DND-41 (cell line): ENCODE measurements around the gene SAMMSON.

Source experiments
- ATAC-seq: fragments of 200-7000 bp; cut with Tn5 transposase; 3 replicates; pipeline ENCODE4 v1.9.1; 2021; ENCODE audit warnings: low read depth; ENCODE audit not compliant: insufficient read depth
- DNase-seq: peaks from one replicate; pipeline ENCODE4 v3.0.0-alpha.2; 2020
- H2AFZ ChIP-seq: 2 replicates; pipeline ENCODE4 v1.6.0; 2012; ENCODE audit warnings: low read depth, low read length
- H3K27ac ChIP-seq: 2 replicates; pipeline ENCODE4 v1.5.1; 2012; ENCODE audit warnings: low read length, inconsistent platforms
- H3K27me3 ChIP-seq: fragments of 200-600 bp; sonication (generic); 2 replicates; pipeline ENCODE4 v1.6.0; 2012; ENCODE audit warnings: low read length, mild to moderate bottlenecking, inconsistent platforms; ENCODE audit not compliant: insufficient read depth, poor library complexity
- H3K36me3 ChIP-seq: 2 replicates; pipeline ENCODE4 v1.5.1; 2012; ENCODE audit warnings: low read length, inconsistent platforms; ENCODE audit not compliant: insufficient read depth
- H3K4me1 ChIP-seq: 2 replicates; pipeline ENCODE4 v1.5.1; 2012; ENCODE audit warnings: mild to moderate bottlenecking, low read length; ENCODE audit not compliant: insufficient read depth
- H3K4me2 ChIP-seq: 2 replicates; pipeline ENCODE4 v1.6.0; 2012; ENCODE audit warnings: mild to moderate bottlenecking, moderate library complexity, low read length, inconsistent platforms; ENCODE audit not compliant: insufficient read depth
- H3K4me3 ChIP-seq, 2 experiments: fragments of 200-600 bp in 1 of 2; shearing (Covaris generic) in 1 of 2; 2 replicates each; pipeline ENCODE4 v1.5.1; 2012 to 2016; ENCODE audit warnings: inconsistent platforms in 2 of 2, low read length in 2 of 2, mild to moderate bottlenecking in 2 of 2, low read depth in 1 of 2, moderate library complexity in 1 of 2
- H3K79me2 ChIP-seq: 2 replicates; pipeline ENCODE4 v1.6.0; 2012; ENCODE audit warnings: low read length, inconsistent platforms; ENCODE audit not compliant: insufficient read depth
- H3K9ac ChIP-seq: 2 replicates; pipeline ENCODE4 v1.6.0; 2012; ENCODE audit warnings: low read depth, mild to moderate bottlenecking, inconsistent platforms, low read length, moderate library complexity
- H3K9me3 ChIP-seq: 2 replicates; pipeline ENCODE4 v1.5.1; 2012; ENCODE audit warnings: low read length, moderate library complexity, mild to moderate bottlenecking, inconsistent platforms; ENCODE audit not compliant: insufficient read depth, severe bottlenecking
- H4K20me1 ChIP-seq: 2 replicates; pipeline ENCODE4 v1.6.0; 2012; ENCODE audit warnings: low read length; ENCODE audit not compliant: insufficient read depth
- EZH2 ChIP-seq: IDR thresholded peaks from 3 replicates; pipeline ENCODE4 v1.6.1; 2012; ENCODE audit warnings: borderline replicate concordance, low read depth, mild to moderate bottlenecking, moderate library complexity, low read length, inconsistent platforms; ENCODE audit not compliant: severe bottlenecking
- TF ChIP-seq, protein P1 (sequence below): IDR thresholded peaks from 2 replicates; pipeline ENCODE4 v1.5.1; 2012; ENCODE audit warnings: borderline replicate concordance, low read length, moderate library complexity, mild to moderate bottlenecking; ENCODE audit not compliant: poor library complexity, severe bottlenecking; ENCODE audit errors: extremely low read depth

The SAMMSON gene

DNA sequence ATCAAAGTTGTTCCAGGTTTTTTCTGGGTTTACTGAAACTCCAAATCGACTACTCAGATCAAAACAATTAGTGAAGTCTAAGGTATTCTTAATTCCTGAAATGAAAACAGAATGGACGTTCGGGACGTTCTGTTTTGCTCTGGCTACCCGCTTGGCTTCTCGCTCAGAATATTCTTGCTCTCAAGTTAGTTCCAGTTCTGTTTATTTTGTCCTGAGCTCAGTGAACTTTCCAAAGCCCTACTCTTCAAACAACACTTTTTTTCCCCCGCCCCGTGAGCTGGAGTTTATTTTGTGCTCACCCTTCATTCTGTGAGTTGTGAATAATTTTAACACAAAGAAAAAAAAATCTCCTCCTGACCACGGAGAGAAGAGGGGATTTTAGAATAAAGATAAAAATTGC is 72.6 kb downstream of the SAMMSON start:
- H3K4me3 ChIP-seq = no peak overlapping the region
- no peaks in the 10 kb centered on the region for H3K4me1 ChIP-seq
- no peaks in the 10 kb centered on the region for H3K36me3 ChIP-seq
- H3K79me2 ChIP-seq = no peaks in the 10 kb centered on the region
- no peaks in the 10 kb centered on the region for H4K20me1 ChIP-seq
- no peak for ATAC-seq
- no peak overlapping the region for H2AFZ ChIP-seq
- H3K9ac ChIP-seq = no peak overlapping the region
- TF ChIP-seq, protein P1, sequence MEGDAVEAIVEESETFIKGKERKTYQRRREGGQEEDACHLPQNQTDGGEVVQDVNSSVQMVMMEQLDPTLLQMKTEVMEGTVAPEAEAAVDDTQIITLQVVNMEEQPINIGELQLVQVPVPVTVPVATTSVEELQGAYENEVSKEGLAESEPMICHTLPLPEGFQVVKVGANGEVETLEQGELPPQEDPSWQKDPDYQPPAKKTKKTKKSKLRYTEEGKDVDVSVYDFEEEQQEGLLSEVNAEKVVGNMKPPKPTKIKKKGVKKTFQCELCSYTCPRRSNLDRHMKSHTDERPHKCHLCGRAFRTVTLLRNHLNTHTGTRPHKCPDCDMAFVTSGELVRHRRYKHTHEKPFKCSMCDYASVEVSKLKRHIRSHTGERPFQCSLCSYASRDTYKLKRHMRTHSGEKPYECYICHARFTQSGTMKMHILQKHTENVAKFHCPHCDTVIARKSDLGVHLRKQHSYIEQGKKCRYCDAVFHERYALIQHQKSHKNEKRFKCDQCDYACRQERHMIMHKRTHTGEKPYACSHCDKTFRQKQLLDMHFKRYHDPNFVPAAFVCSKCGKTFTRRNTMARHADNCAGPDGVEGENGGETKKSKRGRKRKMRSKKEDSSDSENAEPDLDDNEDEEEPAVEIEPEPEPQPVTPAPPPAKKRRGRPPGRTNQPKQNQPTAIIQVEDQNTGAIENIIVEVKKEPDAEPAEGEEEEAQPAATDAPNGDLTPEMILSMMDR = no peak
- TF ChIP-seq EZH2 = no peak
- peaks cover 4% of the 10 kb centered on the region for H3K27me3 ChIP-seq
- no peak overlapping the region for H3K27ac ChIP-seq
- H3K4me2 ChIP-seq = no peak overlapping the region
- no peak for DNase-seq
- H3K9me3 ChIP-seq = no peaks in the 10 kb centered on the region

DNA sequence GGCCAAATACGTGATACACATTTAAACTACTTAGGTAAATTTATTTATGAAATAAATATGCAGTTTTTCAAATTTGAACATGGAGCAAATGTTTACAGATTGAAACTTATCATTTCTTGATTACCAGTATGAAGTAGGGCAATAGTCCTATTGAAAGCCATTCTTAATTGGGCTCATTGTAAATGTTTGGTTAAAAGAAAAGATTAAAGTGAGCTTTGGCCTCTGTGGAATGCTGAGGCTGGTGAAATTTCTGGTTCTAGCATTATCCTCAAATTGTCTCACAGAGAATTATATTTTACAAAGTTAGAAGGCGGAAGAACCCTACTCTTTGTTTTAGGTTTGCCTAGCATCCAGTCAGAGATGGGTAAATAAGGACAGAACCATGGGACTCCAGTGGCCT is 73.2 kb downstream of the SAMMSON start:
- H3K79me2 ChIP-seq = no peaks in the 10 kb centered on the region
- H2AFZ ChIP-seq = no peak overlapping the region
- H3K9ac ChIP-seq = no peak overlapping the region
- ATAC-seq = no peak
- no peaks in the 10 kb centered on the region for H3K4me1 ChIP-seq
- no peaks in the 10 kb centered on the region for H4K20me1 ChIP-seq
- H3K36me3 ChIP-seq = no peaks in the 10 kb centered on the region
- H3K27ac ChIP-seq = no peak overlapping the region
- no peaks in the 10 kb centered on the region for H3K9me3 ChIP-seq
- H3K4me2 ChIP-seq = no peak overlapping the region
- H3K27me3 ChIP-seq = peaks cover 6% of the 10 kb centered on the region
- no peak for TF ChIP-seq EZH2
- TF ChIP-seq, protein P1 = no peak
- no peak for DNase-seq
- H3K4me3 ChIP-seq = no peak overlapping the region

DNA sequence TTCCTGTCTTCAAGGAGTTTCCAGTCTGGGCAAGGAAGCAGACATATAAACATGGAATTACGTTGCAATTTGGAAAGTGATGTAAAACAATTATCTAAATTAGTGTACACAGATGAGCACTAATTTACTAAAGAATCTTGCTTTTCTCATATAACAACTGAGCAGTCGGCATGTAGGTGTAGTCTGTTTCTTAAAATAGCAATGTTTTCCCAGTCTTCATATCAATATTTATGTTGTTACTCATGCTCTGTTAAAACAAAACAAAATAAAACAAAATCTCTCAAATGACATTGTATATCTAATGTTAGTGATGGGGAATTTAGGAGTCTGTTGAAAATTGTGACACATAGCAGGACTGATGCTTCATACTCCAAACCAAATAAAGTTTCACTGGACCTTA is 75.6 kb downstream of the SAMMSON start:
- H2AFZ ChIP-seq = no peak overlapping the region
- H3K4me2 ChIP-seq = no peak overlapping the region
- H3K27me3 ChIP-seq = peaks cover 5% of the 10 kb centered on the region
- TF ChIP-seq EZH2 = no peak
- TF ChIP-seq, protein P1 = no peak
- ATAC-seq = no peak
- DNase-seq = no peak
- H4K20me1 ChIP-seq = no peaks in the 10 kb centered on the region
- H3K36me3 ChIP-seq = no peaks in the 10 kb centered on the region
- H3K4me1 ChIP-seq = no peaks in the 10 kb centered on the region
- no peak overlapping the region for H3K27ac ChIP-seq
- no peak overlapping the region for H3K9ac ChIP-seq
- H3K79me2 ChIP-seq = no peaks in the 10 kb centered on the region
- H3K9me3 ChIP-seq = no peaks in the 10 kb centered on the region
- H3K4me3 ChIP-seq = no peak overlapping the region

DNA sequence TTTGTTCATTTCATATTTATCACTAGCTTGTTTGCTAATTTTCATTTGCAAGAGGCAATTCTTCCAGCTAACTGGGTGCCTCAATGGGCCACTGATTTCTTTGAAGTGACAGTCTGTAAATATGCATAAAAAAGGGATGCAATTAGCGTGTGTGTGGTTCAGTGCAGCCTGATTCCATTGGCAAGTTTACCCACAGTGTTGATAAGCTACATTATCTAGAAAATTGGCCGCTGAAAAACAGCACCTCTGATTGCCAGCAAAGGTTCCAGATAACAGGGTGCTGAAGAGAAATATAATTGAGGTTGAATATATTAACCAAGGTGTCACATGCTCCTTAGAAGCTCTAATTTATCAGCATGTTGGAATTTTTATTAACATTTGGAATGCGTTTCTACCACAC is 76.9 kb downstream of the SAMMSON start:
- H3K79me2 ChIP-seq = no peaks in the 10 kb centered on the region
- no peaks in the 10 kb centered on the region for H3K9me3 ChIP-seq
- H3K4me3 ChIP-seq = no peak overlapping the region
- no peak overlapping the region for H3K9ac ChIP-seq
- no peaks in the 10 kb centered on the region for H3K36me3 ChIP-seq
- no peak for ATAC-seq
- H3K4me1 ChIP-seq = no peaks in the 10 kb centered on the region
- no peak overlapping the region for H2AFZ ChIP-seq
- H3K27me3 ChIP-seq = peaks cover 5% of the 10 kb centered on the region
- no peaks in the 10 kb centered on the region for H4K20me1 ChIP-seq
- H3K4me2 ChIP-seq = no peak overlapping the region
- no peak for TF ChIP-seq EZH2
- TF ChIP-seq, protein P1 = no peak
- no peak overlapping the region for H3K27ac ChIP-seq
- no peak for DNase-seq
